Smooth muscle cell (in vitro differentiated cells): ENCODE measurements around the gene CCND2. TPM values are rescaled to one million over a fixed set of nuclear protein-coding genes. Genes with fewer than 3 reads are reported as not detected.

Experiments
- DNase-seq: peaks from one replicate; lab custom pipeline; 2025; ENCODE audit not compliant: unreplicated experiment; lab: John Stamatoyannopoulos, UW
- H2AFZ ChIP-seq: fragments of 200-600 bp; sonication (generic); 2 replicates; pipeline ENCODE4 v1.6.0; 2016; ENCODE audit warnings: antibody characterized with exemption, low read depth, mild to moderate bottlenecking
- H3F3A ChIP-seq: fragments of 200-600 bp; sonication (generic); 2 replicates; pipeline ENCODE4 v1.6.0; 2017; ENCODE audit warnings: antibody characterized with exemption, low read depth
- H3K27ac ChIP-seq: fragments of 200-600 bp; sonication (generic); 2 replicates; pipeline ENCODE4 v1.5.1; 2016; ENCODE audit warnings: low read depth, mild to moderate bottlenecking
- H3K27me3 ChIP-seq: fragments of 200-600 bp; sonication (generic); 2 replicates; pipeline ENCODE4 v1.6.1; 2016; ENCODE audit warnings: low read depth, mild to moderate bottlenecking
- H3K36me3 ChIP-seq: fragments of 200-600 bp; sonication (generic); 2 replicates; pipeline ENCODE4 v1.5.1; 2016; ENCODE audit warnings: low read depth
- H3K4me1 ChIP-seq: fragments of 200-600 bp; sonication (generic); 2 replicates; pipeline ENCODE4 v1.5.1; 2016; ENCODE audit warnings: low read depth
- H3K4me2 ChIP-seq: fragments of 200-600 bp; sonication (generic); 2 replicates; pipeline ENCODE4 v1.6.0; 2016; ENCODE audit warnings: mild to moderate bottlenecking
- H3K4me3 ChIP-seq: fragments of 200-600 bp; sonication (generic); 2 replicates; pipeline ENCODE4 v1.5.1; 2016; ENCODE audit warnings: mild to moderate bottlenecking
- H3K79me2 ChIP-seq: fragments of 200-600 bp; sonication (generic); 2 replicates; pipeline ENCODE4 v1.6.0; 2016; ENCODE audit warnings: low read depth, mild to moderate bottlenecking
- H3K9ac ChIP-seq: fragments of 200-600 bp; sonication (generic); 2 replicates; pipeline ENCODE4 v1.6.0; 2016; ENCODE audit warnings: low read depth
- H3K9me3 ChIP-seq: fragments of 200-600 bp; sonication (generic); replicated peaks from 2 replicates; pipeline ENCODE4 v1.5.1; 2016; ENCODE audit warnings: low read depth
- H4K20me1 ChIP-seq: fragments of 200-600 bp; sonication (generic); 2 replicates; pipeline ENCODE4 v1.6.0; 2016; ENCODE audit warnings: low read depth
- CTCF ChIP-seq: fragments of 200-600 bp; sonication (generic); IDR thresholded peaks from 2 replicates; pipeline ENCODE4 v1.5.1; 2017; ENCODE audit warnings: borderline replicate concordance, mild to moderate bottlenecking, antibody characterized with exemption; ENCODE audit not compliant: insufficient read depth, poor library complexity, severe bottlenecking
- WGBS: methylation state at CpG from one replicate; pipeline ENCODE4 v1.1.7; 2016; ENCODE audit warnings: low lambda C conversion rate; 5-methylcytosine and 5-hydroxymethylcytosine counted together
- polyA plus RNA-seq: library from polyadenylated mRNA; unstranded; fragments of >200 nt; fragmentation: Nextera tagmentation; extraction: Ambion mirVana; gene quantifications from 2 replicates; pipeline ENCODE4 v1.2.1, GENCODE V29; 2016
- total RNA-seq: library from RNA; depleted of rRNA; stranded (reverse); fragments of >200 nt; gene quantifications from 2 replicates; pipeline ENCODE4 v1.2.3, GENCODE V29; 2014

The CCND2 gene
- total and polyA plus RNA-seq, 2 experiments from 2014 or later: 356 to 462 TPM

- Histone ChIP-seq H3K36me3 (no peaks in the 10 kb centered on the region), H4K20me1 (no peaks in the 10 kb centered on the region), H3K9me3 (no peaks in the 10 kb centered on the region), H3F3A (peaks cover 5% of the 10 kb centered on the region), H3K9ac (no peak overlapping the region), H3K4me3 (peak overlapping the region; percentile 84), H3K27ac (no peak overlapping the region), H3K27me3 (peaks cover 13% of the 10 kb centered on the region), H3K4me1 (peaks cover 11% of the 10 kb centered on the region), H2AFZ (no peak overlapping the region), H3K79me2 (no peaks in the 10 kb centered on the region), H3K4me2 (peak overlapping the region; percentile 96)
- no peak for TF ChIP-seq CTCF
- WGBS: 58% methylated on average over 2 of the region's 2 CpGs
- DNase-seq: no peak
These were observed 5.7 kb upstream of the CCND2 start for GRCh38 chr12:4267704-4268328.

DNA sequence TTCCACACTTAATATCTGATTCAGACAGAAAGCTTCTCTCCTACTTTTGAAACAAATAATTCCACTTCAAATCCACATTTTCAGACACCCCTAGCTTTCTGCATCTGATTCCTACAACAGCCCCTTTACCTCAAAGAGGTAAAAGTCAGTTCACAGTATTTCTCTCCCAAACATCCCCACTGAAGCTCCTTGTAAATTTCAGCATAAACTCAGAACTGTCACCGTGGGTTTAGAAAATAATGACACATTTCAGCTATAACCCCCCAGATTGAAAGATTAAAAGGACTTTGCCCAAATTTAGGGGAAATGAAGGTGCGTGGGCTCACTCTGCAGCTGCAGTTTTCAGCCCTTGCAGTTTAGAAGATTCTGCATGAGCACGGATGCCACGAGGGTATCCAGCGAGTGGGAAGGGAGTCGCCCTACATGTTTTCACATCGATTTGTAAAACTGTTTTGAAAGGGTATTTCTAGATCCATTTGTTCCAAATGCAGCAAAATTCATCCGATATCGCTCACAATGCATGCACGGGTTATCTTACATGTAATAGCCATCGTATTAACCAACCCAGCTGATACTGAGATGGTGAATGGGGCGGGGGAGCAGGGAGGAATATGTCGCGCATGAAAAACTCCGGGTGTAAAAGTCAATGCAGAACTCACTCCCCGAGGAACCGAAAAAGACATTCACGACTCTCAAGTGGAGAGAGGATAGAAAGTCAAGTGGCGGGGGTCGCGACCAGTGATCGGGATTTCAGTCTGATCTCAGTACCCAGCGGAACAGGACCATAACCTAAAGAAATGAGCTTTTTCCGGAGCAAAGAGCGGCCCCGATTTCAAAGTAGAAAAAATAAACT lies 5.0 kb upstream of the CCND2 start:
- Histone ChIP-seq H3K4me3 (peak overlapping the region; percentile 84), H3K9ac (peak overlapping the region; percentile 91), H3K27me3 (peaks cover 13% of the 10 kb centered on the region), H3K27ac (peak overlapping the region; percentile 98), H4K20me1 (no peaks in the 10 kb centered on the region), H3K9me3 (no peaks in the 10 kb centered on the region), H3K4me1 (peaks cover 11% of the 10 kb centered on the region), H3K36me3 (no peaks in the 10 kb centered on the region), H3K4me2 (peak overlapping the region; percentile 96), H2AFZ (peak overlapping the region; percentile 73), H3K79me2 (no peaks in the 10 kb centered on the region), H3F3A (peaks cover 5% of the 10 kb centered on the region)
- DNase-seq: no peak
- TF ChIP-seq CTCF: no peak
- 2% methylated on average over 26 of the region's 26 CpGs for WGBS

GRCh38 chr12:4269279-4269991 lies 4.1 kb upstream of the CCND2 start:
- Histone ChIP-seq H3F3A (peaks cover 5% of the 10 kb centered on the region), H3K36me3 (no peaks in the 10 kb centered on the region), H3K4me1 (peaks cover 11% of the 10 kb centered on the region), H4K20me1 (peaks cover 8% of the 10 kb centered on the region), H3K27me3 (peaks cover 13% of the 10 kb centered on the region), H2AFZ (peak overlapping the region; percentile 88), H3K79me2 (peaks cover 8% of the 10 kb centered on the region), H3K9me3 (no peaks in the 10 kb centered on the region), H3K9ac (peak overlapping the region; percentile 91), H3K27ac (peak overlapping the region; percentile 98), H3K4me2 (peak overlapping the region; percentile 96), H3K4me3 (peak overlapping the region; percentile 84)
- WGBS: under 1% methylated on average over 45 of the region's 73 CpGs
- peak; percentile 68 for DNase-seq
- peak; percentile 6 for TF ChIP-seq CTCF
